A673 (cell line): ENCODE data around the gene HERC5. TPM values are rescaled to one million over a fixed set of nuclear protein-coding genes. Genes with fewer than 3 reads are reported as not detected.
A peak's percentile ranks its signal among the peaks of the same experiment; 100 is the strongest.

Experiments
- BruUV-seq: library from RNA; stranded (reverse); fragments of 400-500 nt; replicated peaks from 2 replicates; lab custom pipeline; 2021; lab: Mats Ljungman, UMichigan
- CTCF ChIA-PET: fragments of 300-600 bp; sonication (Branson Sonifier 250); formaldehyde crosslinking; loops from one replicate; lab custom pipeline; 2022; ENCODE audit warnings: antibody characterized with exemption; lab: Charles Lee
- POLR2A ChIA-PET: fragments of 300-600 bp; sonication (Branson Sonifier 250); formaldehyde crosslinking; loops from one replicate; lab custom pipeline; 2022; ENCODE audit warnings: antibody characterized with exemption; ENCODE audit not compliant: low non-redundant PET; lab: Charles Lee
- DNase-seq: peaks from one replicate; pipeline ENCODE4 v3.0.0-alpha.2; 2015; ENCODE audit warnings: low spot score
- H3K27ac ChIP-seq: fragments of 200-600 bp; sonication (generic); 2 replicates; pipeline ENCODE4 v1.5.1; 2016; ENCODE audit warnings: mixed run types, low read depth, mild to moderate bottlenecking, mixed read lengths, antibody characterized with exemption, low read length; ENCODE audit not compliant: poor library complexity, severe bottlenecking
- H3K27me3 ChIP-seq: fragments of 200-600 bp; sonication (generic); replicated peaks from 2 replicates; pipeline ENCODE4 v1.6.1; 2017; ENCODE audit warnings: mixed run types, low read depth, mild to moderate bottlenecking, mixed read lengths, antibody characterized with exemption, low read length; ENCODE audit not compliant: insufficient read depth, poor library complexity
- H3K36me3 ChIP-seq: fragments of 200-600 bp; sonication (generic); 2 replicates; pipeline ENCODE4 v1.6.1; 2016; ENCODE audit warnings: mixed run types, mild to moderate bottlenecking, mixed read lengths, antibody characterized with exemption, low read length; ENCODE audit not compliant: insufficient read depth, poor library complexity, severe bottlenecking
- H3K4me1 ChIP-seq: fragments of 200-600 bp; sonication (generic); 2 replicates; pipeline ENCODE4 v1.6.1; 2017; ENCODE audit warnings: mixed run types, mild to moderate bottlenecking, mixed read lengths, antibody characterized with exemption, low read length; ENCODE audit not compliant: insufficient read depth, poor library complexity, severe bottlenecking
- H3K4me3 ChIP-seq: fragments of 200-600 bp; sonication (generic); 2 replicates; pipeline ENCODE4 v1.5.1; 2016; ENCODE audit warnings: low read depth, mixed run types, mild to moderate bottlenecking, mixed read lengths, low read length; ENCODE audit not compliant: poor library complexity, severe bottlenecking
- H3K9me3 ChIP-seq: fragments of 200-600 bp; sonication (generic); 2 replicates; pipeline ENCODE4 v1.6.1; 2016; ENCODE audit warnings: mixed run types, low read depth, mild to moderate bottlenecking, mixed read lengths, antibody characterized with exemption, low read length; ENCODE audit not compliant: poor library complexity, severe bottlenecking
- EZH2 ChIP-seq: fragments of 200-600 bp; sonication (generic); IDR thresholded peaks from 2 replicates; pipeline ENCODE4 v1.6.1; 2017; ENCODE audit warnings: borderline replicate concordance, low read depth, mild to moderate bottlenecking, mixed read lengths, antibody characterized with exemption, low read length; ENCODE audit not compliant: poor library complexity, severe bottlenecking
- intact Hi-C: fragments of 100-400 bp; cut with micrococcal nuclease; formaldehyde crosslinking; loops from one replicate; pipeline ENCODE4 v1.10.0; 2022; ENCODE audit not compliant: unreplicated experiment
- total RNA-seq: library from RNA; stranded (reverse); gene quantifications from 2 replicates; pipeline ENCODE4 v1.2.3, GENCODE V29; 2021
- TF ChIP-seq, protein P1 (sequence below): fragments of 300-800, 200-600 bp; sonication (generic); conservative IDR thresholded peaks from 2 replicates; pipeline ENCODE4 v1.5.1; 2017; ENCODE audit warnings: low read depth, mild to moderate bottlenecking, antibody characterized with exemption, low read length, moderate library complexity, mixed read lengths

The HERC5 gene
- total RNA-seq, 1 experiment from 2014 or later: 0.54 TPM

DNA sequence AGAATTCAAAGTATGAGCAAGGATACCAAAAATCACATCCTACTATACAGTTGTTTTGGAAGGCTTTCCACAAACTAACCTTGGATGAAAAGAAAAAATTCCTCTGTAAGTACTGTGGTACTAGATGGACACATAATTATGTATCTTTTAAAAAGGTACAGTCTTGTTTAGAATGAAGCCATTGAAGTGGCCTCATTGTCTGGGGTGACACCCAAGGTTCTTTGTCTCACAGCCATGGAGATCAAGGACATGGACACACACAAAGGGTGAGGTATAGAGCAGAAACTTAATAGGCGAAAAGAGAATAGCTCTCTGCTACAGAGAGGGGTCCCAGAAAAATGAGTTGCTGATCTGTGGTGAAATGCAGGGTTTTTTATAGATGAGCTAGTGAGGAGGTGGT is 16.8 kb upstream of the HERC5 start:
- Histone ChIP-seq H3K4me1 (no peaks in the 10 kb centered on the region), H3K4me3 (no peak overlapping the region), H3K36me3 (no peaks in the 10 kb centered on the region), H3K9me3 (no peaks in the 10 kb centered on the region), H3K27ac (no peak overlapping the region), H3K27me3 (no peaks in the 10 kb centered on the region)
- TF ChIP-seq EZH2: no peak
- TF ChIP-seq, protein P1, sequence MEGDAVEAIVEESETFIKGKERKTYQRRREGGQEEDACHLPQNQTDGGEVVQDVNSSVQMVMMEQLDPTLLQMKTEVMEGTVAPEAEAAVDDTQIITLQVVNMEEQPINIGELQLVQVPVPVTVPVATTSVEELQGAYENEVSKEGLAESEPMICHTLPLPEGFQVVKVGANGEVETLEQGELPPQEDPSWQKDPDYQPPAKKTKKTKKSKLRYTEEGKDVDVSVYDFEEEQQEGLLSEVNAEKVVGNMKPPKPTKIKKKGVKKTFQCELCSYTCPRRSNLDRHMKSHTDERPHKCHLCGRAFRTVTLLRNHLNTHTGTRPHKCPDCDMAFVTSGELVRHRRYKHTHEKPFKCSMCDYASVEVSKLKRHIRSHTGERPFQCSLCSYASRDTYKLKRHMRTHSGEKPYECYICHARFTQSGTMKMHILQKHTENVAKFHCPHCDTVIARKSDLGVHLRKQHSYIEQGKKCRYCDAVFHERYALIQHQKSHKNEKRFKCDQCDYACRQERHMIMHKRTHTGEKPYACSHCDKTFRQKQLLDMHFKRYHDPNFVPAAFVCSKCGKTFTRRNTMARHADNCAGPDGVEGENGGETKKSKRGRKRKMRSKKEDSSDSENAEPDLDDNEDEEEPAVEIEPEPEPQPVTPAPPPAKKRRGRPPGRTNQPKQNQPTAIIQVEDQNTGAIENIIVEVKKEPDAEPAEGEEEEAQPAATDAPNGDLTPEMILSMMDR: no peak
- intact Hi-C loops: no loop called here
- BruUV-seq: no TSS peak
- POLR2A ChIA-PET: no interaction called here
- DNase-seq: no peak
- CTCF ChIA-PET: no interaction called here

DNA sequence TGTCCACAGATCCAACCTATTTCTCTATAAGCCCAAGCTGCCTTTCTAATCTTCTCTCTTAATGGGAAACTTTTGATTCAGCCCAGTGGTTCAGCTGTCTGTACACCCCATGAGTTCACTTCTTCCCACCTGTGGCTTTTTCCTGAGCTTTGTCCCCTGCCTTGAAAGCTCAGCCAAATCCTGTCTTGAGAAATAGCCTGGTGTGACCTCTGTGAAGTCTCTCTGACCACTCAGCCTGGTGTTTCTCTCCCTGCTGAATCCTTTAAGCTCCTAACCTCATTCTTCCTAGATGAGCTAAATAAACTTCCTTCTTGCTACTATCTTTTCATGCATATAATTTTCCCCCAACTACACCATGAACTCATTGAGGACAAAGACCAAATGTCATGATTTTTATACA is 15.2 kb upstream of the HERC5 start:
- H3K36me3 ChIP-seq: no peaks in the 10 kb centered on the region
- intact Hi-C loops: no loop called here
- H3K27ac ChIP-seq: no peak overlapping the region
- no TSS peak for BruUV-seq
- TF ChIP-seq EZH2: no peak
- TF ChIP-seq, protein P1: no peak
- ChIA-PET CTCF (no interaction called here), POLR2A (no interaction called here)
- no peak for DNase-seq
- H3K9me3 ChIP-seq: no peaks in the 10 kb centered on the region
- H3K27me3 ChIP-seq: no peaks in the 10 kb centered on the region
- H3K4me1 ChIP-seq: no peaks in the 10 kb centered on the region
- no peak overlapping the region for H3K4me3 ChIP-seq

DNA sequence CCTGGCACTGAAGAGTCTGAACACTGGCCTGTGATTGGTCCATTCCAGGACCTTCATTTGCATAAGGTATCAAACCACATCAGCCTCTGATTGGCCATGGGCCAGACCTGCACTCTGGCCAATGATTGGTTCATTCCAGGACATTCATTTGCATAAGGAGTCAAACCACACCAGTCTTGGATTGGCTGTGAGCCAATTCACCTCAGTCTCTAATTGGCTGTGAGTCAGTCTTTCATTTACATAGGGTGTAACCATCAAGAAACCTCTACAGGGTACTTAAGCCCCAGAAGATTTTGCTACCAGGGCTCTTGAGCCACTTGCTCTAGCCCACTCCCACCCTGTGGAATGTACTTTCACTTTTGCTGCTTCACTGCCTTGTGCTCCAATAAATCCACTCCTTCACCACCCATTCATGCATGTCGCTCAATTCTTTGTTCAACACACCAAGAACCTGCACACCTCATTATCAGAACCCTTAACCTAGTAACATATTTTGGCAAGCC is 14.2 kb upstream of the HERC5 start:
- POLR2A ChIA-PET: no interaction called here
- no peaks in the 10 kb centered on the region for H3K9me3 ChIP-seq
- no peak overlapping the region for H3K4me3 ChIP-seq
- no peaks in the 10 kb centered on the region for H3K4me1 ChIP-seq
- H3K27ac ChIP-seq: no peak overlapping the region
- TF ChIP-seq, protein P1: no peak
- no peak for TF ChIP-seq EZH2
- BruUV-seq: no TSS peak
- DNase-seq: peak; percentile 9
- CTCF ChIA-PET: no interaction called here
- H3K27me3 ChIP-seq: no peaks in the 10 kb centered on the region
- no peaks in the 10 kb centered on the region for H3K36me3 ChIP-seq
- intact Hi-C loops: no loop called here
